NCI-H524 treated with DMSO at 0.1 percent for 48 hours (cell line): ENCODE results near the gene ADAMTSL2.

Experiments used
- DNase-seq: peaks from one replicate; lab custom pipeline; 2025; lab: John Stamatoyannopoulos, UW

The ADAMTSL2 gene

GRCh38 chr9:133499892-133500270, 34.6 kb upstream of the ADAMTSL2 start:
- no peak for DNase-seq

- DNase-seq: no peak
Observed at GRCh38 chr9:133502112-133502511, 32.4 kb upstream of the ADAMTSL2 start.

GRCh38 chr9:133505186-133505830, 29.2 kb upstream of the ADAMTSL2 start:
- DNase-seq: no peak

- DNase-seq: no peak
Observed at GRCh38 chr9:133505901-133506652, 28.4 kb upstream of the ADAMTSL2 start.

- DNase-seq: no peak
Observed at GRCh38 chr9:133506653-133507038, 27.9 kb upstream of the ADAMTSL2 start.

- no peak for DNase-seq
Observed at GRCh38 chr9:133507246-133507965, 27.1 kb upstream of the ADAMTSL2 start.

GRCh38 chr9:133508046-133508445, 26.5 kb upstream of the ADAMTSL2 start:
- no peak for DNase-seq

GRCh38 chr9:133509179-133510083, 25.1 kb upstream of the ADAMTSL2 start:
- no peak for DNase-seq

GRCh38 chr9:133510926-133511505, 23.5 kb upstream of the ADAMTSL2 start:
- DNase-seq: no peak

GRCh38 chr9:133511607-133512006, 22.9 kb upstream of the ADAMTSL2 start:
- DNase-seq: no peak

GRCh38 chr9:133512253-133513213, 22.0 kb upstream of the ADAMTSL2 start:
- no peak for DNase-seq

GRCh38 chr9:133513214-133514100, 21.0 kb upstream of the ADAMTSL2 start:
- no peak for DNase-seq

- DNase-seq: no peak
Observed at GRCh38 chr9:133514460-133515239, 19.9 kb upstream of the ADAMTSL2 start.

- no peak for DNase-seq
Observed at GRCh38 chr9:133515240-133515610, 19.3 kb upstream of the ADAMTSL2 start.

GRCh38 chr9:133515615-133516255, 18.8 kb upstream of the ADAMTSL2 start:
- DNase-seq: no peak

GRCh38 chr9:133516256-133516960, 18.1 kb upstream of the ADAMTSL2 start:
- DNase-seq: no peak

GRCh38 chr9:133516961-133517350, 17.5 kb upstream of the ADAMTSL2 start:
- DNase-seq: no peak

- no peak for DNase-seq
Observed at GRCh38 chr9:133517711-133518110, 16.8 kb upstream of the ADAMTSL2 start.
